ENCODE data around the gene BTNL8. TPM values are rescaled to one million over a fixed set of nuclear protein-coding genes. Genes with fewer than 3 reads are reported as not detected.
"Not testable (repeated sequence)": the region's sequence is repeated elsewhere in the genome, so short reads cannot be mapped to it uniquely, and the experiment has no call there.

The BTNL8 gene
- total RNA-seq, 2 donors from 2014 or later: not detected

GRCh38 chr5:180872419-180872818 lies 26.5 kb upstream of the BTNL8 start:
- Histone ChIP-seq H3K4me1 (ENCODE audit: control insufficient read depth in 1 of 2, low read depth in 2 of 2) (peaks cover 0 to 6% of the 10 kb centered on the region in 2 donors), H3K9me3 (no peaks in the 10 kb centered on the region), H3K27me3 (replicated peaks; ENCODE audit: insufficient read depth) (no peaks in the 10 kb centered on the region), H3K4me3 (no peak overlapping the region), H3K27ac (no peak overlapping the region), H3K36me3 (no peaks in the 10 kb centered on the region)
- TF ChIP-seq CTCF (IDR thresholded peaks at IDR 0.05): no peak
- ATAC-seq (ENCODE audit: insufficient number of reproducible peaks, low FRiP score, low read depth): no peak
- DNase-seq (ENCODE audit: low spot score): no peak

- ATAC-seq (ENCODE audit: insufficient number of reproducible peaks, low FRiP score, low read depth): no peak
- Histone ChIP-seq H3K4me1 (ENCODE audit: control insufficient read depth in 1 of 2, low read depth in 2 of 2) (peaks cover 0 to 6% of the 10 kb centered on the region in 2 donors), H3K27ac (no peak overlapping the region), H3K36me3 (no peaks in the 10 kb centered on the region), H3K27me3 (replicated peaks; ENCODE audit: insufficient read depth) (no peaks in the 10 kb centered on the region), H3K4me3 (no peak overlapping the region), H3K9me3 (no peaks in the 10 kb centered on the region)
- no peak for TF ChIP-seq CTCF (IDR thresholded peaks at IDR 0.05)
- no peak for DNase-seq (ENCODE audit: low spot score)
Measured at GRCh38 chr5:180873615-180874520, 25.1 kb upstream of the BTNL8 start.

GRCh38 chr5:180874804-180875582 lies 24.0 kb upstream of the BTNL8 start:
- H3K4me1 ChIP-seq (ENCODE audit: control insufficient read depth in 1 of 2, low read depth in 2 of 2): peaks cover 0 to 1% of the 10 kb centered on the region in 2 donors
- TF ChIP-seq CTCF (IDR thresholded peaks at IDR 0.05): no peak
- ATAC-seq (ENCODE audit: insufficient number of reproducible peaks, low FRiP score, low read depth) (no peak), DNase-seq (ENCODE audit: low spot score) (no peak)
- no peak overlapping the region for H3K4me3 ChIP-seq
- H3K27ac ChIP-seq: no peak overlapping the region
- H3K9me3 ChIP-seq: no peaks in the 10 kb centered on the region
- H3K36me3 ChIP-seq: no peaks in the 10 kb centered on the region
- H3K27me3 ChIP-seq (replicated peaks; ENCODE audit: insufficient read depth): no peaks in the 10 kb centered on the region

GRCh38 chr5:180875860-180876426 lies 23.0 kb upstream of the BTNL8 start:
- TF ChIP-seq CTCF (IDR thresholded peaks at IDR 0.05): no peak
- no peaks in the 10 kb centered on the region for H3K4me1 ChIP-seq (ENCODE audit: control insufficient read depth in 1 of 2, low read depth in 2 of 2)
- H3K36me3 ChIP-seq: no peaks in the 10 kb centered on the region
- DNase-seq (ENCODE audit: low spot score) (no peak), ATAC-seq (ENCODE audit: insufficient number of reproducible peaks, low FRiP score, low read depth) (no peak)
- no peak overlapping the region for H3K4me3 ChIP-seq
- no peaks in the 10 kb centered on the region for H3K9me3 ChIP-seq
- H3K27ac ChIP-seq: no peak overlapping the region
- H3K27me3 ChIP-seq (replicated peaks; ENCODE audit: insufficient read depth): no peaks in the 10 kb centered on the region

GRCh38 chr5:180885845-180886529 lies 13.0 kb upstream of the BTNL8 start:
- DNase-seq (ENCODE audit: low spot score); H3K27me3 ChIP-seq (replicated peaks; ENCODE audit: insufficient read depth); H3K36me3 ChIP-seq; H3K27ac ChIP-seq; H3K4me3 ChIP-seq; H3K9me3 ChIP-seq; ATAC-seq (ENCODE audit: insufficient number of reproducible peaks, low FRiP score, low read depth); H3K4me1 ChIP-seq (ENCODE audit: control insufficient read depth in 1 of 2, low read depth in 2 of 2): not testable (repeated sequence)
